Measurements from ENCODE around the gene BRSK2. TPM values are rescaled to one million over a fixed set of nuclear protein-coding genes. Genes with fewer than 3 reads are reported as not detected.
A peak's percentile ranks its signal among the peaks of the same experiment; 100 is the strongest.

Gene BRSK2
- total RNA-seq, 1 donor from 2014 or later, result 4.0 TPM

DNA sequence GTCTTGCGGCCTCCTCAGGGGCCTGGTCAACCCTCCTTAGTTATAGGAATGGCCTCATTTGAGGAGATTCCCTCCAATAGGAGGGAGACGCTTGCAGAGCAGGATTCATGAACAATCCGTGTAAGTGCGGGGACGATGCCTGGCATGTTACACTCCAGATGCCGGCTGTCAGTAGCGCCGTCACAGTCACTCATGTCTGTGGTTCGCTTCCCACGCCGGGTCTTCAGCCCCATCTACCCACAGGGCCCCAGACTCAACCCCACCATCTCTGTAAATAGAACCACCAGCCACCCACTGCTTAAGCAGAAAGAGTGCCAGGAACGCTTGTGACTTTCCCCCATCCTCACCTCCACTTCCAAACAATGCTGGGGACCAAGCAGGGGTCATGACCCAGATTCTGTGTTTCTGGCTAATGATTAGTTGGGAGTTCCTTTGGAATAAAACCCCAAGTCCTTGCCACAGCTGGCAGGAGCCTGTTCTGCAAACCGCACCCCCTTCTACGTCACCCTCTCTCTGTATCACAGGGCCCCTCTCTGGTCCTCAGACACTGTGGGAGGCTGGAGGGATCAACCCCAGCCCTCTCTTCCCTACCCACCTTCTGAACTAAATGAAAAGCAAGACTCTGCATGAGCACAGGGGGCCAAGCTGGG is 41.5 kb upstream of the BRSK2 start:
- no peak for DNase-seq (ENCODE audit: low spot score)
- Mint-ChIP-seq H3K36me3 (ENCODE audit: low read depth, unreplicated experiment) (no peaks in the 10 kb centered on the region), H3K27ac (ENCODE audit: unreplicated experiment) (no peak overlapping the region), H3K4me1 (ENCODE audit: unreplicated experiment) (no peaks in the 10 kb centered on the region), H3K27me3 (ENCODE audit: unreplicated experiment) (peaks cover 11% of the 10 kb centered on the region), H3K9me3 (ENCODE audit: unreplicated experiment) (no peaks in the 10 kb centered on the region), H3K4me3 (ENCODE audit: unreplicated experiment) (no peak overlapping the region)
- TF ChIP-seq CTCF (IDR thresholded peaks at IDR 0.05; ENCODE audit: unreplicated experiment), result no peak

DNA sequence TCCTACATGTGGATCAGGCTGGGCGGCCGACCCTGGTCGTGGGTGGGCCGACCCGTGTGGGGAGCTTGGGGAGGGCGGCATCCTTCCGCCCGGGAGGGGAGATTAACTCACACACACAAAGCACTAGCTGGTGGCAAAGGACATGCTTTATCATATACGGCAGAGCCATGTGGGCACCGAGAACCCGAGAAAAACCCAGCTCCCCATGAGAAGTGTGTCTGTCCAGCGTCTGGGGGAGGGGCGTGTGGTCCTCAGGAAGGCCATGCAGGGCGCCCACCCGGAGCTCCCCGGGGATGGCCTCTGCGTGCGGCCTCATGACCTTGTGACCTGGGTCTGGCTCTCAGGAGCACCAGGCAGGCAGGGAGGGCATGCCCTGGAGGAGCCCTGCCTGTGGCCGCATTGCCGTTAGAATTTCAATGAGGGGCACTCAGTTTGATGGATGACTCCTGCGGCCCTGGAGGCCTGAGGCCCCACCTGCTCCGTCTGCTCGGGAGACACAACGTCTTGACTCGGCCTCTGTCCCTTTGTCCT is 40.9 kb upstream of the BRSK2 start:
- no peak for DNase-seq (ENCODE audit: low spot score)
- no peak for TF ChIP-seq CTCF (IDR thresholded peaks at IDR 0.05; ENCODE audit: unreplicated experiment)
- Mint-ChIP-seq H3K4me3 (ENCODE audit: unreplicated experiment) (no peak overlapping the region), H3K9me3 (ENCODE audit: unreplicated experiment) (no peaks in the 10 kb centered on the region), H3K36me3 (ENCODE audit: low read depth, unreplicated experiment) (no peaks in the 10 kb centered on the region), H3K4me1 (ENCODE audit: unreplicated experiment) (no peaks in the 10 kb centered on the region), H3K27ac (ENCODE audit: unreplicated experiment) (no peak overlapping the region), H3K27me3 (ENCODE audit: unreplicated experiment) (peaks cover 11% of the 10 kb centered on the region)

DNA sequence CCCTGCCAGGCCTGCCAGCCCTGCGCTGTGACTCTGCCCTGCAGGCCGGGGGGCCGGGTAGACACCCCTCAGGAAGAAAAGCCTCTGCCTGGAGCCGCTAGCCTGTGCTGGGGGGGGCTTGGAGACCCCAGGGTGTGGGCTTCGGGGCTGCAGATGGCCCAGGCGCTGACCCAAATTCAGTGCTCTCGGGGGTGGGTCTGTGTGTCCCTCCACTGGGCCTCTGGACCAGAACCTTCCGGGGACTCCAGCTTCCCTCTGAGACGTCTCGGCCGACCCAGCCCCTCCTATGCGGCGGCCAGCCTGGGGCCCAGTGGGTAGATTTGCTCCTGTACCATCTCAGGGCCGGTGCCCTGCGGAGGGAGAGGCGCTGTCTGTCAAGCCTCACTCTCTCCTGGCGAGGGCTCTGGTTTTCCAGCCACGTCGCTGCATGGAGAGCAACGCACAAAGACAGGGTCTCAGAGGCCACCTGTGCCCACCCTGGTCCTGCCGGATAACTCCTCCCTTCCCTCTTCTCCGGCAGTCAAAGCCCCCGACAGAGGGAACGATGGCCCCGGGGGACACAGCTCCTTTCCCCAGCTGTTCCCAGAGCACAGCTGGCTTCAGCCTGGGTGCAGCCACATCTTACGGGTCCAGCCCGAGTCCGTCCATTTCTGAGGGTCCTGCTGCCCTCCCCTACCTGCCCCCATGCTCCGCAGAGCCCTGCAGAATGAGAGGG is 40.2 kb upstream of the BRSK2 start:
- TF ChIP-seq CTCF (IDR thresholded peaks at IDR 0.05; ENCODE audit: unreplicated experiment), result no peak
- Mint-ChIP-seq H3K4me1 (ENCODE audit: unreplicated experiment) (no peaks in the 10 kb centered on the region), H3K4me3 (ENCODE audit: unreplicated experiment) (no peak overlapping the region), H3K27me3 (ENCODE audit: unreplicated experiment) (peaks cover 11% of the 10 kb centered on the region), H3K36me3 (ENCODE audit: low read depth, unreplicated experiment) (no peaks in the 10 kb centered on the region), H3K9me3 (ENCODE audit: unreplicated experiment) (no peaks in the 10 kb centered on the region), H3K27ac (ENCODE audit: unreplicated experiment) (no peak overlapping the region)
- DNase-seq (ENCODE audit: low spot score), result no peak

DNA sequence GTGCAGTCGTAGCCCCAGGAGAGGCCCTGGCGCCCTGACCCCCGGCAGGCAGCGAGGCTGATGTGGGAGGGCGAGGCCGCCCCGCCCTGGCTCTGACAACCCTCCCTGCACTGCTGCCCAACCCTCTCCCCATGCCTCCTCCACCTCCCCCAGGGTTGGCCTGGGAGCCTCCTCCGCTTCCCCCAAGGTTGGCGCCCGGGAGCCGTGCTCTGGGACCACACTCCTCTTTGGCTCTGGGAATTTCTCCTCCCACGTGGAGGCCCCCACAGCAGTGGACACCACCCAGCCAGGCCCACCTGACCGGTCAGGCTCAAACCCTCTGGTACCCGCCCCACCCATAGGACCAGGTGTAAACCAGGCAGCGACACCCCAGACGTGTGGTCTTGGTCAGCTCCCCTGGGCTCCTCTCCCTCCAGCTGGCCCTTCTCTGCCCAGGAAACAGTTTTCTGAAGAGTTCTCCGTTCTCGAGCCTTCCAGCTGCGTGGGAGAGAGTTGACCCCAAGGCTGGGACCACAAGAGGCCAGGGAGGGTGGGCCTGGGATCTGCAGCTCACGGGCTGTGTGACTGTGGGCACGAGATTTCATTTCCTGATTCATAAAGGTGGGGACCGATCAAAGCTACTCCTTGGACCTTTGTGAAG is 39.5 kb upstream of the BRSK2 start:
- H3K4me1 Mint-ChIP-seq (ENCODE audit: unreplicated experiment), result no peaks in the 10 kb centered on the region
- H3K27ac Mint-ChIP-seq (ENCODE audit: unreplicated experiment), result peak overlapping the region; percentile 18
- no peaks in the 10 kb centered on the region for H3K9me3 Mint-ChIP-seq (ENCODE audit: unreplicated experiment)
- TF ChIP-seq CTCF (IDR thresholded peaks at IDR 0.05; ENCODE audit: unreplicated experiment), result no peak
- DNase-seq (ENCODE audit: low spot score), result no peak
- H3K4me3 Mint-ChIP-seq (ENCODE audit: unreplicated experiment), result no peak overlapping the region
- peaks cover 11% of the 10 kb centered on the region for H3K27me3 Mint-ChIP-seq (ENCODE audit: unreplicated experiment)
- H3K36me3 Mint-ChIP-seq (ENCODE audit: low read depth, unreplicated experiment), result no peaks in the 10 kb centered on the region
